A172 (cell line): ENCODE results near the gene NRP1. TPM values are rescaled to one million over a fixed set of nuclear protein-coding genes. Genes with fewer than 3 reads are reported as not detected.
"Not testable (repeated sequence)": the region's sequence is repeated elsewhere in the genome, so short reads cannot be mapped to it uniquely, and the experiment has no call there.

ENCODE experiments used
- DNase-seq: peaks from one replicate; pipeline ENCODE4 v3.0.0-alpha.2; 2015; ENCODE audit warnings: low spot score
- total RNA-seq: library from RNA; depleted of rRNA; stranded (reverse); fragments of >200 nt; shearing (Covaris generic); gene quantifications from 2 replicates; pipeline ENCODE4 v1.2.3, GENCODE V29; 2014

The NRP1 gene
- total RNA-seq, 1 experiment from 2014 or later = 136 TPM

GRCh38 chr10:33321516-33321915, 13.0 kb downstream of the NRP1 start:
- DNase-seq = no peak

GRCh38 chr10:33320288-33320687, 14.2 kb downstream of the NRP1 start:
- DNase-seq = no peak

- no peak for DNase-seq
Observed at GRCh38 chr10:33315891-33316290, 18.6 kb downstream of the NRP1 start.

- DNase-seq = no peak
Observed at GRCh38 chr10:33314811-33315561, 19.5 kb downstream of the NRP1 start.

- DNase-seq = no peak
Observed at GRCh38 chr10:33311640-33312039, 22.8 kb downstream of the NRP1 start.

GRCh38 chr10:33310853-33311252, 23.6 kb downstream of the NRP1 start:
- no peak for DNase-seq

GRCh38 chr10:33309406-33309805, 25.1 kb downstream of the NRP1 start:
- no peak for DNase-seq

GRCh38 chr10:33307835-33308234, 26.6 kb downstream of the NRP1 start:
- DNase-seq = no peak

- no peak for DNase-seq
Observed at GRCh38 chr10:33306701-33307519, 27.6 kb downstream of the NRP1 start.

GRCh38 chr10:33306126-33306525, 28.3 kb downstream of the NRP1 start:
- no peak for DNase-seq

GRCh38 chr10:33304423-33305225, 29.8 kb downstream of the NRP1 start:
- no peak for DNase-seq

GRCh38 chr10:33303988-33304387, 30.5 kb downstream of the NRP1 start:
- no peak for DNase-seq

GRCh38 chr10:33302208-33302829, 32.1 kb downstream of the NRP1 start:
- DNase-seq = no peak

- no peak for DNase-seq
Observed at GRCh38 chr10:33301097-33301789, 33.2 kb downstream of the NRP1 start.

- not testable (repeated sequence) for DNase-seq
Observed at GRCh38 chr10:33300544-33300943, 33.9 kb downstream of the NRP1 start.

- DNase-seq = no peak
Observed at GRCh38 chr10:33298893-33299292, 35.6 kb downstream of the NRP1 start.

- no peak for DNase-seq
Observed at GRCh38 chr10:33298110-33298509, 36.4 kb downstream of the NRP1 start.

GRCh38 chr10:33295851-33296250, 38.6 kb downstream of the NRP1 start:
- DNase-seq = no peak

GRCh38 chr10:33293531-33294170, 40.8 kb downstream of the NRP1 start:
- DNase-seq = no peak

GRCh38 chr10:33293076-33293475, 41.4 kb downstream of the NRP1 start:
- no peak for DNase-seq
